NT2/D1 (cell line): ENCODE results near the gene SRP9.
"Not testable (repeated sequence)": the region's sequence is repeated elsewhere in the genome, so short reads cannot be mapped to it uniquely, and the experiment has no call there.

ENCODE experiments used
- SUZ12 ChIP-seq: IDR thresholded peaks from 2 replicates; pipeline ENCODE4 v1.6.1; 2011; ENCODE audit not compliant: insufficient read length, insufficient read depth; ENCODE audit errors: extremely low read depth
- ZNF274 ChIP-seq: IDR thresholded peaks from 2 replicates; pipeline ENCODE4 v1.6.1; 2011; ENCODE audit warnings: mild to moderate bottlenecking, low read depth, low read length

DNA sequence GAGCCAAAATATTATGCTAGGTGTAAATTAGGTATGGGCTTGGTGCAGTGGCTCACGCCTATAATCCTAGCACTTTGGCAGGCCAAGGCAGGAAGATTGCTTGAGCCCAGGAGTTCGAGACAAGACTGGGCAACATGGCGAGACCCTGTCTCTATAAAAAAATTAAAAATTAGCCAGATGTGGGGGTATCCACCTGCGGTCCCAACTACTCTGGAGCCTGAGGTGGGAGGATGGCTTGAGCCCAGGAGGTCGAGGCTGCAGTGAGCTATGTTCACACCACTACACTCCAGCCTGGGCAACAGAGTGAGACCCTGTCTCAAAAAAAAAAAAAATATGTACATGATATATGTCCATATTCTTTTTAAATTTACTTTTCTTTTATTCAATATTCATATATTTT lies 17.7 kb upstream of the SRP9 start:
- not testable (repeated sequence) for TF ChIP-seq SUZ12, ZNF274
